Limb (tissue), 2 donors: ENCODE results near the gene PFN4.
A peak's percentile ranks its signal among the peaks of the same experiment; 100 is the strongest.
"Not testable (repeated sequence)": the region's sequence is repeated elsewhere in the genome, so short reads cannot be mapped to it uniquely, and the experiment has no call there.

ENCODE experiments used
- DNase-seq, 2 donors: peaks; one replicate each; pipeline ENCODE4 v3.0.0-alpha.2; 2016; ENCODE audit errors: extremely low spot score in 2 of 2

The PFN4 gene, protein sequence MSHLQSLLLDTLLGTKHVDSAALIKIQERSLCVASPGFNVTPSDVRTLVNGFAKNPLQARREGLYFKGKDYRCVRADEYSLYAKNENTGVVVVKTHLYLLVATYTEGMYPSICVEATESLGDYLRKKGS

DNA sequence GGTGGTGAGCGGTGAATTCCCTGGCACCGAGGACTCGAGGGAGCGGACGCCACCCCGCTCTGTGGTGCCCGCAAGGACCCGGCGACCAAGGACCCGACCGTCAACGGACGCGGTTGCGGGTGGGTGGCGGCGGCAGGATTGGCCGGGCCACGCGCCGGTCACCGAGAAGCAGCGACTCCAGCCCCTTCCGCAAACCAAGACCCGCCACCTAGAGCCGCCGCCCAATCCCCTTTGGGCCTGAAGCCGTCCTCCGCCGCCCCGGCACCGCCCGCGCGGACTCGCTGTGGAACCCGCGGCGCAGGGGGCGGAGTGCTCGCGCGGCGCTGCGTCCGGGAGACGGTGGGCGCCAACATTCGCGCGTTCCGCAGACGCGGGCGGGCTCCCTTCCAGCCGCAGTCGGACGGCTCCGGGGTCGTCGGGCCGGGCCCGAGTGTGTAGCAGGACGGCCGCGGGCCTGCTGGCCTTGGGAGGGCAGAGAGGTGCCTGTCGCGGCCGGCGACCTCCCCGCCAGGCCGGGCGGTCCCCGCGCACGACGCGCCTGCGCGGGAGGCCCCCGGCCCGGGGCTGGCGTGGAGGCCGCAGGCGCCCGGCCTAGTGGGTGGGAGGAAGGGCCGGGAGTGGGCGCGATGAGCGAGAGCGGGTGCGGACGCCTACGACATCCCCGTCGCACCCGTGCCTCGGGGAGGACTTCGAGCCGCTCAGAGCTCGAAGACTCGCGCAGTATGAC lies at the start of gene PFN4, which contains the start of gene FAM228B:
Gene PFN4 (minus strand): TSS at position 140 of the 727 bp plus-strand sequence. CDS start 799 bp downstream, outside the sequence.
Gene FAM228B (plus strand): TSS at position 275 of the 727 bp plus-strand sequence. CDS start 893 bp downstream, outside the sequence.
- DNase-seq = peak; percentile 66 to 86

DNA sequence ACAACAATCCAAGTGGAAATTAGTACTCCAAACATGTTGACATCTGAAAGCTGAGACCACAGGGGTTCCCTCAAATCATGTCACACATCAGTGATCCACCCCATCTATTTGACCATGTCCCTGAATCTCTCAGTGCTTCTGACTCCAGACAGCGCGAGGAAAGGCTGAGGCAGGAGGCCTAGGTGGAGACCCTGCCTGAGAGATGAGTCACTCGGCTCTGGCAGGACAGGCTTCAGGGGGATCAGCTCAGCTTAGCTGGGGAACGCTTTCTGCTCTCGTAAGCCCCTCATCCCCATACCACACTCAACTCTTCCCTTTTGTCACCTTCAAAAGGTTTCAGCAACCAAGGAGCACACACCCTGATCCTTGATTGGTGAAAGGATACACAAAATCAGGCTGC lies 45.9 kb upstream of the PFN4 start:
- DNase-seq = no peak

DNA sequence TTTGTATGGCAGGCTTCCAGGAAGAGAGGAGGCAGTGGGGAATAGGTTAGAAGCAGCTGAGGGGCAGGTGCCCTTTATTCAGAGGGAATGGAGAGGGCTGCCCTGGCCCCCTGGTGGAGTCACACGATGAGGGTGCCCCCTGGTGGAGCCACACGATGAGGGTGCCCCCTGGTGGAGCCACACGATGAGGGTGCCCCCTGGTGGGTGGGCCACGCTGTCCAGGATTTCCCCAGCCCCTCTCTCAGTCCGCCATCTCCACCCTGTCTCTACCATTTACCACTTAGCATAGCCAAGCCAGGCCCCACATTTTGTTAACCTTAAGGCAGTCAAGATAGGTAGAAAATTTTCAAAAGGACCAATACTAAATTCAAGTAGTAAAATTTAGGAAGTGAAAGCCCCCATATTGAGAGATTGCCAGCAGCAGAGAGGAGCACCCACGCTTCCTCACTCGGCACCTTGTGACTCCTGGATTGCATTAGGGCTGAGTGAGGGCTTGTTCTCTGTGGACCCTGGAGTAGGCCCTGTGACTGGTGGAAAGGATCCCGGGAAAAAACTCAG lies 41.4 kb upstream of the PFN4 start:
- DNase-seq = no peak

DNA sequence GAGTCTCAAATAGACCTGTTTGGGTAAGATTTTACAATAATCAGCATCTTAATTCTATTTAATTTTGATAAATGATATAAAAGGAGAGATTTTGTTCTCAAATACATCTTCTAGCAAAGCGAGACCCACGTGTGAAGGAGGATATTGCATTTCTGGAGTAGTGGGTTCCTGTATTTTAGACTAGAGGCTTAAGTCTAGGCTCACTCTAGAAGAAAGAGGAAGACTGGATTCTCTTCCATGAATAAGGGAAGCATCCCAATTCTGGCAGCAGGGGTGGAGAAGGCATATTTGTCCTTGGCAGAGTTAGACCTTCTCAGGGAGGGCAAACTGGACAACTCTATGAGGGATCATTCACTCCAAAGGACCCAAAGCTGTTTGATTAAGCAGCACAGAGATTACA lies 40.5 kb upstream of the PFN4 start:
- DNase-seq = no peak

DNA sequence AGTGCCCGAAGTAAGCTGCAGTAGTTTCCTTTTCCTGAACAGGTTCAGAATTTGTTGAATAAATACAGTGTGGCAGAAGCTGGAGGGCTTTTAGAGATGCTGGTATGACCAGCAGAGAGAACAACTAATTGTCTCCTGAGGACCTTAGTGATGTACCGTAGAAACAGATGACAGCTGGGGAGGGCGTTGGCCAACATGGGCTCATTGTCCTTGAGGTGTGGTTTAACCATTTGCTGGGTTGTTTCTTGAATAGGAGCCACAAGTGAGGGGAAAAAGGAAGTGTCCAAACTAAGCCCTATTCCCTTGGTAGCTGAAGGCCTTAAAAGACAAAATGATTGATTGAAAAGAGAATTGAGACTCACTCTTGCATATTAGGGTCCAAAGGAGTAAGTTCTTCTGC lies 40.1 kb upstream of the PFN4 start:
- no peak for DNase-seq

DNA sequence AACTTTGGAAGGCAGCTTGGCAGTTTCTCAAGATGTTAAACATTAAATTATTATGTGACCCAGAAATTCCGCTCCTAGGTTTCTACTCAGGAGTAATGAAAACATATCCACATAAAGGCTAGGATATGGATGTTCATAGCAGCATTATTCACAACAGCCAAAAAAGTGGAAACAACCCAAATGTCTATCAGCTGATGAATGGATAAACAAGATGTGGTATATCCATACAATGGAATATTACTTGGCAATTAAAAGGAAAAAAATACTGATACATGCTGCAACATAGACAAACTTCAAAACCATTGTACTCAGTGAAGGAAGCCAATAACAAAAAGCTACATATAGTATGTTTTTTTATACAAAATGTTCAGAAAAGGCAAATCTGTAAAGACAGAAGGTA lies 39.4 kb upstream of the PFN4 start:
- DNase-seq = no peak

DNA sequence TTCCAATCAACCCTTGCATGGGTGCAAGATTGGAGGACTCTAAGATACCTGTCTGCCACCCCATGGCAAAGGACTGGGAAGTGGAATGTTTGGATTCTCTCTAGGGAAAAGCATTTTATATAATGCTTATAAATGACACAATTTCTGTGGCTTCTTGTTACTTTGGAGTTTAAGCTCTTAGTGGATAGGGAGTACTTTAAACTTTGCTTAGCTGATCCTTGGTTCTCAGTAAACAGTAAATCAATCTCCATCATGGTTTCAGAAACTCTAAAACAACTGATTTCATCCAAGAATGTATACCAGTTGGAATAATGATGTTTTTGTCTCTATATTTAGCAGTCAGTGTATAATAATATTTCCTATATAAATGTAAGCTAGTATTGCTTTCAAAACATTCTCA lies 37.6 kb upstream of the PFN4 start:
- DNase-seq = no peak

DNA sequence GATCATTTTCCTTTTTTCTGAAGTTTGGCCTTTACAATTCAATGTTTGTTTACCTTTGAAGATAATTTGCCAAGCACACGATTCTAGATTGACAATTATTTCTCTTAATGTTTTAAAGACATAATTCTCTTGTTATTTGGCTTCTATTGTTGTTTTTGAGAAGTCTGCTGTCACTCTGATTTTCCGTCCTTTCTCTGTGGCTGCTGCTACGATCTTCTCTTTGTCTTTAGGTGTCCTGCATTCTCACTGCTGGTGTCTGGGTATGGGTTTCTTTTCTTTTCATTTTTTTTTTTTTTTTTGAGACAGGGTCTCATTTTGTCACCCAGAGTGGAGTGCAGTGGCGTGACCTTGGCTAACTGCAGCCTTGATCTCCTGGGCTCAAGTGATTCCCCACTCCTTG lies 36.6 kb upstream of the PFN4 start:
- no peak for DNase-seq

DNA sequence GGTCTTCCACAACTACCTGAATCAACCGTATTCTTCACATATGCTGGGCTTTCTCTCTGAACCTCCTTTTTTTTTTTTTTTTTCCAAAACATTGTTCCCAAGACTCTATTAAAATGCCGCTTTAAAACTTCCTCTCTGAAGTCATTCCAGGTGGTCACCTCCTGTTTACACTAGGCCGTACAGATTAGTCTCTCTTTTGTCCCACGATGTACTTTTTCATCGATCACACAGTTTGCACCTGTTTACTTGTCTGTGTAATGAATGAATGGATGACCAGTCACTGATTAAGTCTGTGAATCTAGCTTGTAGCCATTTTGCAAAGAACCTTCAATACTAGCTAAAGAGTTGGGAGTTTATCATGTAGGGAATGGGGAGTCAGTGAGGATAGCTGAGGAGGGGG lies 35.0 kb upstream of the PFN4 start:
- no peak for DNase-seq

DNA sequence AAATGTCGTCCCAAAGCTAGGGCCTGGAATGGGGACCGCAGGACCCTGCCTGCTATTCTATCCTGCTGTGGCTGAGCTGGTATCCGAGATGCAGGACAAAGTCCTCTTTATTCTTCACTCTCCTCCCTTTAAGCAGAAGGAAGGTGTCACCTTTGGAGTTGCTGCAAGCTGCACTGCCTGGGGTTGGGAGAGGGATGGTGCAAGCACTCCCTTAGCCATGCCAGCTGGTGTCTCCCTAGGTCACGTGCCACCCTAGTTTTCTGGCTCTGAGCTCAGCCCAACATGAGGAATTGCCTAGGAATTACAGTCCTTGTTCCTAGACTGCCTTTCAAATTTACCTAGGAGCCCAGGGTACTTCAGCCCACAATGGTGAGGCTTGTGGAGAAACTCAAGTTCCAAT lies 30.3 kb upstream of the PFN4 start:
- DNase-seq = no peak

DNA sequence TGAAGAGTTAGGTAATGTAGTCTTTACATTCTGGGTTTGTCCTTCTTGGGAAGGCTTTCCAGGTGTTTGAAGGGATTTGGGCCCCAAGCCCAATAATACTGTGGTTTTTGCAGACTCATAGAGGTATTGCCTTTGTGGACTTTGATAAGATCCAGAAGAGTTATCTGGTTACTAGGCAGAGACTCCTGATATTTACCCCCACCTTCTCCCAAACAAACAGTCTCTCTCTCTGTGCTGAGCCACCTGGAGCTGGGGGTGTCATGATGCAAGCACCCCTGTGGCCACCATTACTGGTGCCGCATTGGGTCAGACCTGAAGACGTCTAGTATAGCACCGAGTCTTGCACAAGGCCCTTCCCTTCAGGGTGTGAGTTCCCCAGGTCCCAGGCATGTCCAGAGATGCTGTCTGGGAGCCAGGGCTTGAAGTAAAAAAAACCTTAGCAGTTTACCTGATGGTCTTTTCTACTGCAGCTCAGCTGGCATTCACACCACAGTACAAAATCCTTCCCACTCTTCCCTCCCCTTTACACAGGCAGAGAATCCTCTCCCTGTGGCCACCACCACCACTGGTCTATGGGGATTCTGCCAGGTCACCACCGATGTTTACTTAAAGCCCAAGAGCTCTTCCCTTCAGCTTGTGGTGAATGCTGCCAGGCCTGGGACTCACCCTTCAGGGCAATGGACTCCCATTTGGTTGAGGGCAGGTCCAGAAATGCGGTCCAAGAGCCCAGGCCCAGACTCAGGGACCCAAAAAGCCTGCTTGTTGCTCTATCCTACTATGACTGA lies 29.5 kb upstream of the PFN4 start:
- no peak for DNase-seq

DNA sequence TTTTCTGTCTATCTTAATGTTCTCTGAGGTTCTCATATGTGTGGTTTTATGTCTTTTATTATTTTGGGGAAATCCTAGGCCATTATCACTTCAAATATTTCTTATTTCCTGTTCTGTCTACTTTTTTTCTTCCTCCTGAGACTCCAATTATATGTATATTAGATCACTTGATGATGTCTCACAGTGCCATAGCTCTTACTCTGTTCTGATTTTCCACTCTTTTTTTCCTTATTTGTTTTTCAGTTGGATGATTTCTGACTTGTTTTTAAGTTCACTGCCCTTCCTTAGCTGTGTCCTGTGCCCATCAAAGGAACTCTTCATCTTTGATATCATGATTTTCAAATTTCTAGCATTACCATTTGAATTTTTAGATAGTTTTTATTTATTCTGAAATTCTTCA lies 24.2 kb upstream of the PFN4 start:
- DNase-seq = no peak

DNA sequence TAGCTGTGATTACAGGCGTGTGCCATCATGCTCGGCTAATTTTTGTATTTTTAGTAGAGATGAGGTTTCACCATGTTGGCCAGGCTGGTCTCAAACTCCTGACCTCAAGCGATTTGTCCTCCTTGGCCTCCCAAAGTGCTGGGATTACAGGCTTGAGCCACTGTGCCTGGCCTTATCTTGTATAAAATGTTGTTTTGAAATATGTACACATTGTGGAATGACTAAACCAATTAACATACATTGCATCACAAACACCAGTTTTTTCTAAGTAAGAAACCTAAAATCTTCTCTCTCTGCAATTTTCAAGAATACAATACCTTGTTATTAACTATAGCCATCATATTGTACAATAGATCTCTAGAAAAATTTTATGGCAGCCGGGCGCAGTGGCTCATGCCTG lies 17.2 kb upstream of the PFN4 start:
- DNase-seq = not testable (repeated sequence)

DNA sequence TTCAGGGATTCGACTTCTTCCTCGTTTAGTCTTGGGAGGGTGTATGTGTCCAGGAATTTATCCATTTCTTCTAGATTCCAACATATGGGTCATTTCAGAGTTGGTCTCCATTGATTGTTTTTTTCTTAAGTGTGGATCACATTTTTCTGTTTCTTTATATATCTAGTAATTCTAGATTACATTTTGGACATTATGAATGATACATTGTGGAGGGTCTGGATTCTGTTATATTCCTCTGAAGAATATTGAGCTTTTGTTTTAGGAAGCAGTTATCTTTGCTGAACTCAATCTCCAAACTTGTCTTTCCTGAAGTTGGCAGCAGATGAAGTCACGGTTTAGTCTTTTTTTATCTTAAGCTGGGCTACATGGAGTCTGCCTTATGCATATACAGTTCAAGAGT lies 9.4 kb upstream of the PFN4 start:
- DNase-seq = no peak

DNA sequence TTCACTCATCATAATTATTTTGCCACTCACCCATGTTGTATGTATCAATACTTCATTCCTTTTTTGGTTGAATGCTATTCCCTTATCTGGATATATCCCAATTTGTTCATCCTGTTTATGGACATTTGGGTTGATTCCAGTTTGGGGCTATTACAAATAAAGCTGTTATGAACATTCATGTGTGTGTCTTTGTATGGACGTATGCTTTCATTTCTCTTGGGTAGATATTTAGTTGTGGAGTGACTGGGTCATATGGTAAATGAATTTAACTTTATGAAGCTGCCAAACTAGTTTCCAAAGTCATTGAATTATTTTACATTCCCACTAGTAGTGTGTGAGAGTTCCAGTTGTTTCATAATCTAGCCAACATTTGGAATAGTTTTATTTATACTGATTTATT lies 2.8 kb upstream of the PFN4 start:
- peak in 1 of 2 donors; percentile 73 for DNase-seq

DNA sequence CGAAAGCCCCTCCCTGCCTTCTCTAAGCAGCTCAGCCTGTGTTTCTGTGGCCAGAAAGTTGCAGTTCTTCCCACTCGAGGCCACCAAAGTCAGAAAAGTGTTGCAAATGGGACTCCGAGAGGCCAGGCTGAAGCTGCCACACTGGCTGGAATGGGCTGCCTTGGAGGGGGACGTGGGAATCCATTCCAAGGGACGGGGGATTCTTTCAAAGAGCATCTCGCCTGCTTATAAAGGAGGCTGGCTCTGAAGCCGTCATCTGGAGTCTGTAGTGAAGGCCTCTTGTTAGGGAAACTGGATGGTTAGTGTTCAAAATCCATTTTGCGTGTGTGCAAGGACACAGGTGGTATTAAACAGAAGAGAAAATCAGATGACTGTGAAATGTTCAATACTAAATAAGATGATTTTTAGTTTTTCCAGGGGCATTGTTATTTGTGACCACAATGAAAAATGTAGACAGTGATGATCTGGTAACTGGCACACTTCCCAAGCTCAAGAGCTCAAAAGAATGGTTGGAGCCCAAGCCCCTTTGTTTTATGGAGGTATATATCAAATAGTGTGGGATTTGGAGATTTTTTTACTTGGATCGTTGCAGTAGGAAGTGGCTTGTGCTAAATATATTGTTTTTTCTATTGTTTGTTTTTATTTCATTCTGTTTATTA lies 917 bp upstream of the PFN4 start:
- peak in 1 of 2 donors; percentile 47 for DNase-seq

DNA sequence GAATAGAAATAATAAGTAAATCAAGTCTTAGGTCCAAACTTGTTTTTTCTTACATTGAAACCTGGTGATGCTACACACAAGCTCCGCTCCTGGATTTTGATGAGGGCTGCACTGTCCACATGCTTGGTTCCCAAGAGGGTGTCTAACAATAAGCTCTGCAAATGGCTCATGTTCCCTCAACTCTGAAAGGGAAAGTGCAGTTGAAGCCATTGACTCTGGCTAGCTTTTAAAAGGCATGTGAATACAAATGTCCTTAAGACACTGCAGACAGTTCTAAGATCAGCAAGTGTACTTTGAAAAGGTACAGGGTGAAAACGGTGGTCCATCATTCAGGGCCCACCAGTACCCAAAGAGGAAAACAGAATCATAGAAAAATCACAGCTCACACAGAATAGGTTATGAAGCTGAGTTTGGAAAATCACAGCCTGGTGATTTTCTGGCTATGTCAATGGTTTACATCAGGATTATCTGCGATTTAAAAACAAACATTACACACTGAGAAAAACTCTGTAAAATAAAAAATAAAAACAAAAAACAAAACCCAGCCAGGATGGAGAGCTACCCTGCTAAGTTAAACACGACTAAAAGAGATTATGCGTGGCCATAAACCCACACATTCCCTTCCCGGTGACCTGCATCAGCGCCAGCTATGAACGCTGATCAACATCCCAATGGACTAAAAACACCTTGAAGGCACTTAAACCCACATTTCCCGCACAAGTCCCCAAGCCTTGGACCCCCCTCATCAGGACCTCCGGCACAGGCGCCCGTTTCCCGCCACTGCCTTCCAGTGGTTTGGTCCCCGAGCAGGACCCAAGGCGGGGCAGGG lies 554 bp downstream of the PFN4 start:
- DNase-seq = no peak

DNA sequence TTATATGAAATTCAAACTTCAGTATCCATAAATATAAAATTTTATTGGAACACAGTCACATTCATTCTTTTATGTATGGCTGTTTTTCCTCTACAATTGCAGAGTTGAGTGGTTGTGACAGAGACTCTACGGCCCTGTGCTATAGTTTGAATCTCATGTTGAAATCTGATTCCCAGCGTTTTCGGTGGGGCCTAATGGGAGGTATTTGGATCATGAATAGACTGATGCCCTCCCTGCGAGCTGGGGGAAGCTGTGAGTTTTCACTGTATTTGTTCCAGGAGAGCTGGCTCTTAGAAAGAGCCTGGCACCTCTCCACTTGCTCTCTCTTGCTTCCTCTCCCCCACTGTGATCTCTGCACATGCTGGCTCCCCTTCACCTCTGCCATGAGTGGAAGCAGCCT lies 1.7 kb downstream of the PFN4 start:
- DNase-seq = peak; percentile 49 to 56

DNA sequence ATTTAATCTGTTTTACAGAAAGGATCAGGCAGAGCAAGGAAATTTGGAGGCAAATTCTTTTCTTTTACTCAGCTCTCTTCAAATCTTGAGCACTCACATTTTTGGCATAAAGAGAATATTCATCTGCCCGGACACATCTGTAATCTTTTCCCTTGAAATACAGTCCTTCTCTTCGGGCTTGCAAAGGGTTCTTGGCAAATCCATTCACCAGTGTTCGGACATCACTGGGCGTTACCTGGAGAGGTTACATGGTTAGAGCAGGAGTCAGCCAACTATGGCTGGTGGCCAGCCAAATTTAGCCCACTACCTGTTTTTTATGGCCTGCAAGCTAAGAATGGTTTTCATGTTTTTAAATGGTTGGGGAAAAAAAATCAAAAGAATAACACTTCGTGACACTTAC lies 2.1 kb downstream of the PFN4 start:
- DNase-seq = peak; percentile 43 to 70

DNA sequence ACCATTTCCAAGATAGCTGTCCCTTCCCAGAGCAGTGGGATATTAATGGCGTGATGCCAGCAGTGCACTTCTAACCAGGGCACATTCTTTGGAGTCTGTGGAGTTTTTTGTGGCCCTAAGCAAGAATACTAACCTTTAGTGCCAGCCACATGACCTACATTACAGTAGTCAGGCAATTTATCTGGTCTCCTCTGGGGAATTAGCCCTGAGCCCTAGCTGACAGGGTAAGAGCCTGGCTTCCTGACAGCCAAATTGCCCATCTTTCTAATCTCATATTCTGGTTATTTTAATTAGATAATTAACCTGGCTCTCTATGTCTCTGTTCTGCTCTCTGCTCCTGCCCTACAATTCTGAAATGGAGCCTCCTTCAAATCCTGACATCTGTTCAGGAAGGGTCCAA lies 5.2 kb downstream of the PFN4 start:
- no peak for DNase-seq

DNA sequence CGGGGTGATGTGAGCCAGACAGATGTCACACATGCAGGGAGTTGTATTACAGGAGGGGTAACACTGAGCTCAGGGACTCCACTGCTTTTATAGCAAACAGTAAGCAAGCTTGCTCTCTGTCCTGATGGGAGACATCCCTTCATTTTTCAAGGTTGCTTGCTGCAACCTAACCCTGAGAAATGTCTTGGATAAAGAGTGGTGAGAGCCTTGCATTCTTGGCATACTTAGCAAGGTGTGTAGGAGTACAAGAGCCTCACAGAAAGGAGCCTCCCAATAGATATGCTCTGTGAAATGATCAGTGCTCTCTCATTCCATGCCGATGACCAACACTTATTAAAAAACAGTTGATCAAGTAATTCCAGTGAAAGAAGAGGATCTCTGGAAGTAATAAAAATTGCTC lies 8.1 kb downstream of the PFN4 start:
- DNase-seq = no peak
